Lung (tissue), 4 donors: Measurements from ENCODE around the gene EBPL. TPM values are rescaled to one million over a fixed set of nuclear protein-coding genes. Genes with fewer than 3 reads are reported as not detected.

Experiments
- polyA plus RNA-seq, 2 donors: library from polyadenylated mRNA; stranded (reverse); fragments of 200-250 nt; gene quantifications; one replicate each; pipeline ENCODE4 v1.2.1, GENCODE V29; 2013
- total RNA-seq, 2 donors: library from RNA; depleted of rRNA in 1 of 2; stranded (reverse); fragments of >200 nt in 1 of 2; gene quantifications; one replicate each; pipeline ENCODE4 v1.2.1, GENCODE V29; 2014 to 2021
- donor health status: Bipolar disorder and iron deficiency.
- donor health status: healthy.
- donor health status: DM: yes; HTN: yes; CAD: no.

The EBPL gene
- total and polyA plus RNA-seq, 4 donors, result 60.5 to 92.7 (median 70.1) TPM

Other genes with a start within 250 kb of the EBPL start
- 10 to 100 TPM; 13.5 to 13.9 TPM for gene CAB39L, start 247.4 kb downstream of the EBPL start, total RNA-seq
- gene CAB39L, start 247.4 kb downstream of the EBPL start, polyA plus RNA-seq, result 1 to 10 TPM; 5.6 to 6.6 TPM
- 10 to 100 TPM; 11.6 to 22.9 TPM for gene SETDB2, start 247.2 kb downstream of the EBPL start, total RNA-seq
- gene SETDB2, start 247.2 kb downstream of the EBPL start, polyA plus RNA-seq, result 1 to 10 TPM; 5.0 to 5.7 TPM
- gene PHF11, start 195.5 kb downstream of the EBPL start, total RNA-seq, result 10 to 100 TPM; 40.4 to 46.1 TPM
- 10 to 100 TPM; 46.5 to 76.2 TPM for gene PHF11, start 195.5 kb downstream of the EBPL start, polyA plus RNA-seq
- gene RCBTB1, start 105.9 kb downstream of the EBPL start, total RNA-seq, result 10 to 100 TPM; 22.8 to 25.4 TPM
- gene RCBTB1, start 105.9 kb downstream of the EBPL start, polyA plus RNA-seq, result 10 to 100 TPM; 12.0 to 12.8 TPM
- 1 to 10 TPM; 1.1 to 5.8 TPM for gene ARL11, start 63.0 kb downstream of the EBPL start, total RNA-seq
- gene ARL11, start 63.0 kb downstream of the EBPL start, polyA plus RNA-seq, result 1 to 10 TPM; 3.0 to 8.9 TPM
- 10 to 100 TPM; 30.6 to 41.6 TPM for gene KPNA3, start 101.2 kb upstream of the EBPL start, total RNA-seq
- gene KPNA3, start 101.2 kb upstream of the EBPL start, polyA plus RNA-seq, result 10 to 100 TPM; 16.2 to 17.7 TPM
- gene SPRYD7, start 244.9 kb upstream of the EBPL start, total RNA-seq, result 10 to 100 TPM; 12.0 to 14.3 TPM
- gene SPRYD7, start 244.9 kb upstream of the EBPL start, polyA plus RNA-seq, result 10 to 100 TPM in 1 of 2 donors, 1 to 10 TPM in 1; 8.2 to 16.8 TPM